Measurements from ENCODE around the gene BTBD9.

The BTBD9 gene

DNA sequence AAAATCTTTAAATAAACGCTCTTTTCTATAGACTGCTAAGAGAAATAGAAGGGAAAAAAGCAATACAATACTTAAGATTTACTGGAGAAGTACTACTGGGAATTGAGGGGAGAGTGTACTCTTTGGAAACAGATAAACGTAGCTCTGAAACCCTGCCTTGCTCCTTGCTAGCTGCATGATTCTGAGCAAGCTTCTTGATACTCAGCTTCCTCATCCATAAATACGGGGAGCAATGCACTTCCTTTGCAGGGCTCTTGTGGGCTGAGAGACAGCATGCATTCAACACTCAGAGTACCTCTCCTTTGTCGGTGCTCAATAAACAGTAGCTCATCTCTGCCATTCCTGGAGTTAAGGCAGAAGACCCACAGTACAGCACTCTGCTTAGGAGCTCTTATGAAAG lies 159.7 kb downstream of the BTBD9 start:
- TF ChIP-seq, protein P1, sequence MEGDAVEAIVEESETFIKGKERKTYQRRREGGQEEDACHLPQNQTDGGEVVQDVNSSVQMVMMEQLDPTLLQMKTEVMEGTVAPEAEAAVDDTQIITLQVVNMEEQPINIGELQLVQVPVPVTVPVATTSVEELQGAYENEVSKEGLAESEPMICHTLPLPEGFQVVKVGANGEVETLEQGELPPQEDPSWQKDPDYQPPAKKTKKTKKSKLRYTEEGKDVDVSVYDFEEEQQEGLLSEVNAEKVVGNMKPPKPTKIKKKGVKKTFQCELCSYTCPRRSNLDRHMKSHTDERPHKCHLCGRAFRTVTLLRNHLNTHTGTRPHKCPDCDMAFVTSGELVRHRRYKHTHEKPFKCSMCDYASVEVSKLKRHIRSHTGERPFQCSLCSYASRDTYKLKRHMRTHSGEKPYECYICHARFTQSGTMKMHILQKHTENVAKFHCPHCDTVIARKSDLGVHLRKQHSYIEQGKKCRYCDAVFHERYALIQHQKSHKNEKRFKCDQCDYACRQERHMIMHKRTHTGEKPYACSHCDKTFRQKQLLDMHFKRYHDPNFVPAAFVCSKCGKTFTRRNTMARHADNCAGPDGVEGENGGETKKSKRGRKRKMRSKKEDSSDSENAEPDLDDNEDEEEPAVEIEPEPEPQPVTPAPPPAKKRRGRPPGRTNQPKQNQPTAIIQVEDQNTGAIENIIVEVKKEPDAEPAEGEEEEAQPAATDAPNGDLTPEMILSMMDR (IDR thresholded peaks at IDR 0.05; ENCODE audit: low read depth, low read length, missing control alignments): no peak
- H3K4me3 ChIP-seq (replicated peaks; ENCODE audit: low read depth, low read length): no peak overlapping the region
- no peak for DNase-seq (ENCODE audit: extremely low read depth, low read depth)

DNA sequence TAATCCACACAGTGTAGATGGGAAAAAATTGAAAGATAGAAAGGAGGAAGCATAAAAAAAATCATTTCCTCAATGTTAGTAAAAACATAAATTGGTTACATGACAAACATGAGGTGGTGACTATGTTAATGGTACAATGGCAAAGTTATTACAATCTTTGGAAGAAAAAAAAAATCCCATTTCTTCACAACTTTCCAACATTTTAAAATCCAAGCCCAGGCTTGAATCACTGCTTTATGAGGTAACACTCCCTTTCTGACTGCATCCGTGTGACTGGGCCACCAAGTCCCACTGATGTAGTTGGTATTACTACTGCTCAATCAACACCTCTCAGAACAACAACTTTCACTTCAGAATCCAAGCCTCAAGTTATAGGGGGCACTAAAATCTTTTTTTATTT lies 160.4 kb downstream of the BTBD9 start:
- TF ChIP-seq, protein P1 (IDR thresholded peaks at IDR 0.05; ENCODE audit: low read depth, low read length, missing control alignments): no peak
- no peak overlapping the region for H3K4me3 ChIP-seq (replicated peaks; ENCODE audit: low read depth, low read length)
- no peak for DNase-seq (ENCODE audit: extremely low read depth, low read depth)

DNA sequence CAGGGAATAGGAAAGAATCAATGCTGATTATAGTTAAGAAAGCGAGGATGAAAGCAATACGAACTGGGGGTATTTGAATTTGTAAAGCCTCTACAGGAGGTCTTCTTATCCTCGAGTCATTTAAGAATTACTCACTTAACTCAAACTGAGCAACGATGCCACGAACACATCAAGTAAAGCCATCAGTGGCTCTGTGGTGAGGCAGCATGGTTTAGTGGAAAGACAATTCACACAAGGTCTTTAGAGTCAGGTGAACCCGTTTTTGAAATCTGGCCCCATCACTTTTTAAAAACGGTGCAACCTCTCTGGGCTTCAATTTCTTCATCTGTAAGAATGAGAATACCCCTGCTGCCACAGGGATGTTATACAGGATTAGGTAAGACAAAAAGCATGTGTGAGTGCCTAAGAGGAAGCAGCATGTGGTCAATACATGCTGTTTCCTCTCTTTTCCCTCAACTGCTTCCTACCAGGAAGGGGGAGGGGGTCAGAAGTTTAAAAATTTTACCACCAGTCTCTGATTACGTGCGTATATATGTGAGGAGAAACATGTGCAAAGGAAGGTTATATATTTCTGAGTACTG lies 162.0 kb downstream of the BTBD9 start:
- no peak overlapping the region for H3K4me3 ChIP-seq (replicated peaks; ENCODE audit: low read depth, low read length)
- no peak for DNase-seq (ENCODE audit: extremely low read depth, low read depth)
- TF ChIP-seq, protein P1 (IDR thresholded peaks at IDR 0.05; ENCODE audit: low read depth, low read length, missing control alignments): no peak

DNA sequence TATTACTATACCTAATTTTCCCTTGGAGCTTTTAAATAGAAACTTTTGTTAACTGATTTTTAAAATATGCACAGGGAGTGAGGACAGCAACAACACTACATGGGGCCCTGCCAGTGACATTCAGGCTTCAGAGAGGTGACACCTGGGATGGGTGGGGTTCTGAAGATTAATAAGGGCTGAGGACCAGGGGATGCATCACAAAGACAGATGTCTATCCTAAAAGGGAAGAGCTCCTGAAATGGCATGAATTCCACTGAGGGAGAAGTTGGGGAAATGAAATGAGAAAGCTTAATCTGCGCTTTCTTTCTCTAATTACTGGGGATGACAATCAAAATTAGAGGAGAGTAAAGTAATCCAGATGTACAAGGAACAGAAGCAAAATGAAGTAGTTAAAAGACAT lies 162.8 kb downstream of the BTBD9 start:
- TF ChIP-seq, protein P1 (IDR thresholded peaks at IDR 0.05; ENCODE audit: low read depth, low read length, missing control alignments): no peak
- DNase-seq (ENCODE audit: extremely low read depth, low read depth): no peak
- H3K4me3 ChIP-seq (replicated peaks; ENCODE audit: low read depth, low read length): no peak overlapping the region

DNA sequence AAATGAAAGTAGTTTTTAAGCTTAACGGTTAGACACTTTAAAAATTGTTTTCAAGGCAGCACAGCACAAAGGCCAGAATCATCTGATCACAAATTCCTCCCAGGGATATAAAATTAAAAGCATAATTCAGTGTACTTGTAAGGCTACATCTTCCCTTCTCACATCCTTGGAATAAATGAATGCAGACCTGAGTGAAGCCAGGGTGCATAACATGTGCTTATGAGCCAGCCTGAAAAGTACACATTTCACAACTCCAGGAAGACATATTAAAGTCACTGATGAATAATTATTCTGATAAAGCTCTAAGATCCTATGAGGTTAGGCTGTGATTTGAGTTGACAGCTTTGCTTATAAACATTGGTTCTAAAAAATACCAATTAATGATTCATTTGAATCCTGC lies 163.6 kb downstream of the BTBD9 start:
- no peak overlapping the region for H3K4me3 ChIP-seq (replicated peaks; ENCODE audit: low read depth, low read length)
- DNase-seq (ENCODE audit: extremely low read depth, low read depth): no peak
- TF ChIP-seq, protein P1 (IDR thresholded peaks at IDR 0.05; ENCODE audit: low read depth, low read length, missing control alignments): no peak

DNA sequence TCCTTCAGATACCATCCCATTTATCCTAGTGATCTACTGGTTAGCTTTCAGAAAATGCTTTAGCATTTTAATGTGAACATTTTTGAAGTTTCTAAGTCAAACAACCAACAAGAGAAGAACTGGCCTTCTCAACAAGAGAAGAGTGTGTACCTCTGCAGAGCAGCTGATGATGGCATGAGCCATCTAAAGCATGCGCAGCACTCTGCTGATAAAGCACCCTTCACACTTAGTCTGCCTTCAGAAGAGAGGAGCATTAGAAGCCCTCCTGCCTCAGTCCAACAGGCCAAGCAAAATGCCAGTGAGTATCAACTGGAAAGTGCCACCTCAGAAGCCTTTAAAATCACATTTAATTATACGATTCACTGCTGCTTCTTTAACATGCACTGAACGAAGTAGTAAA lies 169.2 kb downstream of the BTBD9 start:
- no peak for DNase-seq (ENCODE audit: extremely low read depth, low read depth)
- TF ChIP-seq, protein P1 (IDR thresholded peaks at IDR 0.05; ENCODE audit: low read depth, low read length, missing control alignments): no peak
- H3K4me3 ChIP-seq (replicated peaks; ENCODE audit: low read depth, low read length): no peak overlapping the region

DNA sequence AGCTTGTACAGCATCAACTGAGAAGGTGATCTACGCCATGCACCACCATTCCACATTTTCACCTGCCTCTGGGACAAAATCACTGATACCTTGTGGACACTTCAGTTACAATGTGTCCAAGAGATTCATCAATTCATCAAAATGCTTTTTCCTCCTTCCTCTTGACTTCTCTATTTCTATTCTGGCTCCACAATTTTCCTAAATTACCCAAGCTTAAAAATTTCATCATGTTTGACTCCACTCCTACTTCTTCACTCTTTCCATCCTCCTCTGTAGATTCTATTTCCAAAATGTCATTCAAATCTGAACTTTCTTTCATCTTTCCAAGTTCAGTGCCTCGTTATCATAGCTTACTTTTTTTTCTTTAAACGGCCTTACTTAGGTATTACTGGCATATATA lies 172.2 kb downstream of the BTBD9 start:
- TF ChIP-seq, protein P1 (IDR thresholded peaks at IDR 0.05; ENCODE audit: low read depth, low read length, missing control alignments): no peak
- no peak for DNase-seq (ENCODE audit: extremely low read depth, low read depth)
- no peak overlapping the region for H3K4me3 ChIP-seq (replicated peaks; ENCODE audit: low read depth, low read length)

Data from HFF-Myc (cell line).